Left lung (tissue), 10 donors: ENCODE data around the gene BCL3. TPM values are rescaled to one million over a fixed set of nuclear protein-coding genes. Genes with fewer than 3 reads are reported as not detected.

ENCODE experiments used
- ATAC-seq: fragments of 200-7000 bp; cut with Tn5 transposase; one replicate; pipeline ENCODE4 v1.9.1; 2020; ENCODE audit warnings: moderate library complexity
- DNase-seq, 4 donors: peaks; one replicate each; pipeline ENCODE4 v3.0.0-alpha.2; 2013 to 2020
- H3K27ac ChIP-seq, 2 donors: fragments of 200-600 bp; sonication (generic) in 1 of 2; one replicate each; pipeline versions ENCODE4 v1.5.0 to v1.8.0; 2020 to 2021
- H3K27me3 ChIP-seq, 2 donors: fragments of 200-600 bp; sonication (generic) in 1 of 2; one replicate each; pipeline versions ENCODE4 v1.5.0 to v1.8.0; 2020 to 2021
- H3K36me3 ChIP-seq, 2 donors: fragments of 200-600 bp; sonication (generic) in 1 of 2; one replicate each; pipeline versions ENCODE4 v1.5.0 to v1.8.0; 2020 to 2021
- H3K4me1 ChIP-seq, 2 donors: fragments of 200-600 bp; one replicate each; pipeline ENCODE4 v1.8.0; 2021
- H3K4me3 ChIP-seq, 2 donors: fragments of 200-600 bp; sonication (generic) in 1 of 2; one replicate each; pipeline versions ENCODE4 v1.5.0 to v1.8.0; 2020 to 2021; ENCODE audit warnings: mild to moderate bottlenecking in 1 of 2
- H3K9me3 ChIP-seq, 2 donors: fragments of 200-600 bp; sonication (generic) in 1 of 2; one replicate each; pipeline versions ENCODE4 v1.5.0 to v1.8.0; 2020 to 2021
- intact Hi-C, 2 donors: fragments of 100-400 bp; cut with DNase I; formaldehyde crosslinking; loops; one replicate each; pipeline versions ENCODE4 v1.11.2 to v1.14.2; 2022
- polyA plus RNA-seq, 6 donors: library from polyadenylated mRNA; unstranded; fragments of 120-200 nt; gene quantifications; one replicate each; pipeline ENCODE4 v1.2.1, GENCODE V29; 2013; ENCODE audit not compliant: insufficient read length in 6 of 6
- total RNA-seq, 2 donors: library from RNA; stranded (reverse); fragmentation: NEBNext Ultra II Directional; extraction: Animal tissue kit (Norgen Biotek cat#: 25700); gene quantifications; one replicate each; pipeline ENCODE4 v1.2.1, GENCODE V29; 2021
- TF ChIP-seq, protein P1 (sequence below), 2 donors: fragments of 200-600 bp; sonication (generic) in 1 of 2; IDR thresholded peaks; one replicate each; pipeline versions ENCODE4 v1.5.0 to v1.8.0; 2021; ENCODE audit warnings: antibody characterized with exemption in 2 of 2
- donor health status: DM: no; HTN: yes; CAD: no.
- donor health status: DM: no; HTN: no; CAD: no.

Gene BCL3
- total and polyA plus RNA-seq, 8 donors = 7.3 to 79.9 (median 13.8) TPM

DNA sequence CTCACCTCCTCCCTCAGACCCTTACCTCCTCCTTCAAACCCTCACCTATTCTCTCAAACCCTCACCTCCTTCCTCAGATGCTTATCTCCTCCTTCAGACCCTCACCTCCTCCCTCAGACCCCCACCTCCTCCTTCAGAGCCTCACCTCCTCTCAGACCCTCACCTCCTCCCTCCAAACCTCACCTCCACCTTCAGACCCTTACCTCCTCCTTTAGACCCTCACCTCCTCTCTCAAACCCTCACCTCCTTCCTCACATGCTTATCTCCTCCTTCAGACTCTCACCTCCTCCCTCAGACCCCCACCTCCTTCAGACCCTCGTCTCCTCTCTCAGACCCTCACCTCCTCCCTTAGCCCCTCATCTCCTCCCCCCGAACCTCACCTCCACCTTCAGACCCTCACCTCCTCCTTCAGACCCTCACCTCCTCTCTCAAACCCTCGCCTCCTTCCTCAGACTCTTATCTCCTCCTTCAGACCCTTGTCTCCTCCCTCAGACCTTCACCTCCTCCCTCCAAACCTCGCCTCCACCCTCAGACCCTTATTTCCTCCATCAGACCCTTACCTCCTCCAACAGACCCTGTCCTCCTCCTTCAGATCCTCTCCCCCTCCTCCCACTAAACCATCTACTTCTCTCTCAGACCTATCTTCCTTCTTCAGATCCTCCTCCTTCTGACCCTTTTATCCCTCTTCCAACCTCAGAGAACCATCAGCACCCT lies 2.5 kb upstream of the BCL3 start:
- ATAC-seq (no peak), DNase-seq (no peak)
- H3K36me3 ChIP-seq = peaks cover 0 to 15% of the 10 kb centered on the region in 2 donors
- H3K4me1 ChIP-seq = peaks cover 48 to 80% of the 10 kb centered on the region in 2 donors
- H3K4me3 ChIP-seq = peak overlapping the region in 1 of 2 donors; percentile 83
- H3K27me3 ChIP-seq = no peaks in the 10 kb centered on the region
- no peaks in the 10 kb centered on the region for H3K9me3 ChIP-seq
- intact Hi-C loops = no loop called here
- peak overlapping the region; percentile 93 to 97 for H3K27ac ChIP-seq
- TF ChIP-seq, protein P1, sequence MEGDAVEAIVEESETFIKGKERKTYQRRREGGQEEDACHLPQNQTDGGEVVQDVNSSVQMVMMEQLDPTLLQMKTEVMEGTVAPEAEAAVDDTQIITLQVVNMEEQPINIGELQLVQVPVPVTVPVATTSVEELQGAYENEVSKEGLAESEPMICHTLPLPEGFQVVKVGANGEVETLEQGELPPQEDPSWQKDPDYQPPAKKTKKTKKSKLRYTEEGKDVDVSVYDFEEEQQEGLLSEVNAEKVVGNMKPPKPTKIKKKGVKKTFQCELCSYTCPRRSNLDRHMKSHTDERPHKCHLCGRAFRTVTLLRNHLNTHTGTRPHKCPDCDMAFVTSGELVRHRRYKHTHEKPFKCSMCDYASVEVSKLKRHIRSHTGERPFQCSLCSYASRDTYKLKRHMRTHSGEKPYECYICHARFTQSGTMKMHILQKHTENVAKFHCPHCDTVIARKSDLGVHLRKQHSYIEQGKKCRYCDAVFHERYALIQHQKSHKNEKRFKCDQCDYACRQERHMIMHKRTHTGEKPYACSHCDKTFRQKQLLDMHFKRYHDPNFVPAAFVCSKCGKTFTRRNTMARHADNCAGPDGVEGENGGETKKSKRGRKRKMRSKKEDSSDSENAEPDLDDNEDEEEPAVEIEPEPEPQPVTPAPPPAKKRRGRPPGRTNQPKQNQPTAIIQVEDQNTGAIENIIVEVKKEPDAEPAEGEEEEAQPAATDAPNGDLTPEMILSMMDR (IDR thresholded peaks at IDR 0.05) = no peak

DNA sequence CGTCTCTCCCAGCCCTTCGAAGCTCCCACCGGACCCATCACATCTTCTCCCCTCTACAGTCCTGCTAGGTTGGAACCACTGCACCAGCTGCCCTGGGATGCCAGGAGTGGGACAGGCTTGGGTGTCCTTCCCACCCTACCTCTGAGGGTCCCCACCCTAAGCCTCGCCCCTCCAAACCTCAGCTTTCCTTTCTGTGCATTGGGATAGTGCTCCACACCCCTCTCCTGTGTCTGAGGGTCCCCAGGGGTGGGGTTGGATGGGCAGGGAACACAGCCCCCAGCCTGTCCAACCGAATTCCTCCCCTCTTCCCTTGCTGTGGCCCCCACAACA lies 1.9 kb upstream of the BCL3 start:
- Histone ChIP-seq H3K27ac (peak overlapping the region; percentile 93 to 97), H3K4me3 (peak overlapping the region in 1 of 2 donors; percentile 83), H3K27me3 (no peaks in the 10 kb centered on the region), H3K36me3 (peaks cover 0 to 21% of the 10 kb centered on the region in 2 donors), H3K4me1 (peaks cover 48 to 80% of the 10 kb centered on the region in 2 donors), H3K9me3 (no peaks in the 10 kb centered on the region)
- no peak for ATAC-seq
- TF ChIP-seq, protein P1 (IDR thresholded peaks at IDR 0.05) = no peak
- intact Hi-C loops = no loop called here
- no peak for DNase-seq

DNA sequence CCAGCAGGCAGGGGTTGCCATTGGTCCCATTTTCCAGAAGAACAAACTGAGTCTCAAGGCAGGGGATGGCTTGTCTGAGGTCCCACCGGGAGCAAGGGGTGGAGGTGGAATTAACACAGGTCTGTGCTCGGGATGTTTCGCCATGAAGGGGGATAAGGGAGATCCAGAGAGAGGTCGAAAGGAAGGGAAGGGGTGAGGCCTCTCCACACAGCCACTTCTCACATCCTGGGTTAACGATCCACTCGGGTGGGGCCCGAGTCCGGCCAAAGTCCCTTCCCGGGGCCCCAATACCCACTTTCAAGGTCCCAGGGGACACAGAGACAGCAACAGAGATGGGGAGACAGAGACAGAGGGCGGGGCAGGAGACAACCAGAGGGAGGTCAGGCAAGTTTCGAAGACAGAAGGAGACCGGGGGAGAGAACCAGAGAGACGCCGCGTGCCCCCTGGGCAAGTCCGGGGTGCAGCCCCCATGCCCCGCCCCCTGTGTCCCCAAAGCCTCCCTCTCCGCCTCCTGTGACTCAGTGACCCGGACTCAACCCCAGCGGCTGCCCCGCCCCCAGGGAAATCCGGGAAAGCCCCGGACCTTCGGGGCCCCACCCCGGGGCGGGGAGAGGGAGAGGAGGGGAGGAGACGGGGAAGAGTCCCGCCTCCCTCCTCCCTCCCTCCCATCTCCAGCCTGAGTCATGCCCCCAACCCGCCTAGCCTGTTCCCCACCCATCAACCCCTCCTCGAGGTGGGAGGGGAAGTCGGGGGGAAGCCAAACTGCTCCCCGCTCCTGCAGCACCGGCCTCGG lies 1.4 kb upstream of the BCL3 start:
- Histone ChIP-seq H3K36me3 (peaks cover 0 to 25% of the 10 kb centered on the region in 2 donors), H3K4me3 (peak overlapping the region; percentile 60 to 83), H3K27ac (peak overlapping the region; percentile 93 to 97), H3K9me3 (no peaks in the 10 kb centered on the region), H3K4me1 (peaks cover 48 to 80% of the 10 kb centered on the region in 2 donors), H3K27me3 (no peaks in the 10 kb centered on the region)
- ATAC-seq (peak; percentile 93), DNase-seq (peak; percentile 77 to 98 (median 96))
- TF ChIP-seq, protein P1 (IDR thresholded peaks at IDR 0.05) = no peak
- intact Hi-C loops = no loop called here

DNA sequence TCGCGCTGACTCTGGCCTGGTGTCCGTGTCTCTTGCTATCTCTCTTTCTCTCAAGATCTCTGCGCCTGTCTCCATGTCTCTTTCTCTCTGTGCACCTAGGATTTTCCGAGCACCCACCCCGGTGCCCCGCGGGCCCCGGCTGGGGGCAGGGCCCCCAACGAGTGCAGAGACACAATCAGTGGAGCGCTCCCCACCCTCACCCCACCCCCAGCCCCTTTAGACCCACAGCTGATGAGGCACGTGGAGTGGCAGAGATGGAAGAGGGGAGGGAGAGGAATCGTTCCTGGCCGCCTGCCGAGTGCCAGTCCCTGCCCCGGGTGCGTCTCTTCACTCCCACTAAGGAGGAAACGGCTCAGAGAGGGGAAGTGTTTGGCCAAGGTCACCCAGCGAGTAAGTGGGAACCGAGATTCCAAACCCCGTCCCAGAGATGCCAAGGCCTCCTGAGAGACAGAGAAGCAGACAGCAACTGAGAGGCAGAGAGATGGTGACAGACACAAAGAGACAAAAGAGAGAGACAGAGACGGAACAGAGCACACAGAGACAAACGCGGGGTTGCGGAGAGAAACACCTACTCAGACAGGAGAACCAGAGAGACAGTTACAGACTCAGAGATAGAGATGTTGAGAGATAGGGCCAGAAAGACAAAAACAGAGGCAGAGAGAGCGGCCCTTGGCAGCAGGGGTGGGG lies 626 bp upstream of the BCL3 start:
- peak; percentile 51 to 90 (median 72) for DNase-seq
- peak; percentile 29 for ATAC-seq
- H3K4me1 ChIP-seq = peaks cover 50 to 80% of the 10 kb centered on the region in 2 donors

More for the DNA sequence above, 626 bp upstream of the BCL3 start:
- Histone ChIP-seq H3K4me3 (peak overlapping the region; percentile 60 to 83), H3K9me3 (no peaks in the 10 kb centered on the region), H3K27me3 (no peaks in the 10 kb centered on the region), H3K36me3 (peaks cover 0 to 33% of the 10 kb centered on the region in 2 donors), H3K27ac (peak overlapping the region; percentile 93 to 97)
- intact Hi-C loops = no loop called here
- TF ChIP-seq, protein P1 (IDR thresholded peaks at IDR 0.05) = no peak
